HPDE6-E6E7 (cell line): Measurements from ENCODE around the gene DZIP3.
"Not testable (repeated sequence)": the region's sequence is repeated elsewhere in the genome, so short reads cannot be mapped to it uniquely, and the experiment has no call there.

Experiments
- DNase-seq: peaks from one replicate; pipeline ENCODE4 v3.0.0; 2011; ENCODE audit warnings: missing footprints; ENCODE audit errors: extremely low spot score

DZIP3 gene

GRCh38 chr3:108598375-108598774 lies 8.9 kb downstream of the DZIP3 start:
- DNase-seq, result no peak

GRCh38 chr3:108599677-108600409 lies 10.3 kb downstream of the DZIP3 start:
- DNase-seq, result no peak

GRCh38 chr3:108602249-108602934 lies 12.9 kb downstream of the DZIP3 start:
- DNase-seq, result no peak

- no peak for DNase-seq
Measured at GRCh38 chr3:108602935-108603294, 13.4 kb downstream of the DZIP3 start.

GRCh38 chr3:108603691-108604090 lies 14.2 kb downstream of the DZIP3 start:
- no peak for DNase-seq

- no peak for DNase-seq
Measured at GRCh38 chr3:108605028-108605427, 15.5 kb downstream of the DZIP3 start.

- DNase-seq, result no peak
Measured at GRCh38 chr3:108605491-108605890, 16.0 kb downstream of the DZIP3 start.

- DNase-seq, result no peak
Measured at GRCh38 chr3:108608750-108609149, 19.2 kb downstream of the DZIP3 start.

GRCh38 chr3:108610651-108611050 lies 21.1 kb downstream of the DZIP3 start:
- no peak for DNase-seq

GRCh38 chr3:108616090-108616489 lies 26.6 kb downstream of the DZIP3 start:
- DNase-seq, result not testable (repeated sequence)

GRCh38 chr3:108620250-108620649 lies 30.7 kb downstream of the DZIP3 start:
- DNase-seq, result no peak

- no peak for DNase-seq
Measured at GRCh38 chr3:108623504-108623903, 34.0 kb downstream of the DZIP3 start.

- no peak for DNase-seq
Measured at GRCh38 chr3:108629974-108630373, 40.5 kb downstream of the DZIP3 start.

- no peak for DNase-seq
Measured at GRCh38 chr3:108642526-108642925, 53.0 kb downstream of the DZIP3 start.

GRCh38 chr3:108645364-108645763 lies 55.8 kb downstream of the DZIP3 start:
- DNase-seq, result no peak

GRCh38 chr3:108655664-108656063 lies 66.1 kb downstream of the DZIP3 start:
- not testable (repeated sequence) for DNase-seq

- no peak for DNase-seq
Measured at GRCh38 chr3:108661699-108662098, 72.2 kb downstream of the DZIP3 start.

- peak; percentile 31 for DNase-seq
Measured at GRCh38 chr3:108662142-108662738, 72.7 kb downstream of the DZIP3 start.

GRCh38 chr3:108664266-108664665 lies 74.7 kb downstream of the DZIP3 start:
- DNase-seq, result no peak

GRCh38 chr3:108667312-108667711 lies 77.8 kb downstream of the DZIP3 start:
- DNase-seq, result no peak

- no peak for DNase-seq
Measured at GRCh38 chr3:108669208-108669607, 79.7 kb downstream of the DZIP3 start.

- DNase-seq, result no peak
Measured at GRCh38 chr3:108672701-108673100, 83.2 kb downstream of the DZIP3 start.
